Prostate gland (tissue), 2 donors: Measurements from ENCODE around the gene ASIP. TPM values are rescaled to one million over a fixed set of nuclear protein-coding genes. Genes with fewer than 3 reads are reported as not detected.
A peak's percentile ranks its signal among the peaks of the same experiment; 100 is the strongest.
"Not testable (repeated sequence)": the region's sequence is repeated elsewhere in the genome, so short reads cannot be mapped to it uniquely, and the experiment has no call there.

Experiments
- DNase-seq: peaks from one replicate; pipeline ENCODE4 v3.0.0-alpha.2; 2019; ENCODE audit warnings: low spot score
- H3K27ac ChIP-seq, 2 donors: fragments of 200-600 bp; sonication (generic); 2 replicates each; pipeline ENCODE4 v1.5.1; 2017 to 2019
- H3K27me3 ChIP-seq: fragments of 200-600 bp; sonication (generic); replicated peaks from 2 replicates; pipeline ENCODE4 v1.5.1; 2019; ENCODE audit not compliant: insufficient read depth
- H3K36me3 ChIP-seq, 2 donors: fragments of 200-600 bp; sonication (generic); 1 replicate in 1 of 2; 2 replicates in 1 of 2; pipeline versions ENCODE4 v1.5.1 to v1.8.1; 2017 to 2019
- H3K4me1 ChIP-seq: fragments of 200-600 bp; sonication (generic); replicated peaks from 2 replicates; pipeline ENCODE4 v1.5.1; 2019
- H3K4me3 ChIP-seq, 2 donors: fragments of 200-600 bp; sonication (generic); 2 replicates each; pipeline ENCODE4 v1.5.1; 2017 to 2019
- H3K9me3 ChIP-seq: fragments of 200-600 bp; sonication (generic); 2 replicates; pipeline ENCODE4 v1.5.1; 2017
- POLR2A ChIP-seq: fragments of 450-650 bp; IDR thresholded peaks from one replicate; pipeline ENCODE4 v1.6.1; 2016; ENCODE audit warnings: antibody characterized with exemption, mild to moderate bottlenecking
- POLR2AphosphoS5 ChIP-seq: sonication (generic); formaldehyde crosslinking; IDR thresholded peaks from one replicate; pipeline ENCODE4 v1.6.1; 2017; ENCODE audit warnings: antibody characterized with exemption
- WGBS: methylation state at CpG from one replicate; pipeline ENCODE4 v1.1.5; 2018; 5-methylcytosine and 5-hydroxymethylcytosine counted together
- intact Hi-C: fragments of 100-400 bp; cut with DNase I; formaldehyde crosslinking; loops from one replicate; pipeline ENCODE4 v1.14.2; 2022
- total RNA-seq, 2 donors: library from RNA; depleted of rRNA; stranded (reverse); fragments of >200 nt; gene quantifications; one replicate each; pipeline ENCODE4 v1.1.0, GENCODE V29; 2016
- TF ChIP-seq, protein P1 (sequence below), 4 experiments: fragments of 200-600 bp in 2 of 4; fragments of 450-650 bp in 2 of 4; sonication (generic) in 2 of 4; IDR thresholded peaks; 1 replicate in 3 of 4; 2 replicates in 1 of 4; pipeline ENCODE4 v1.5.1; 2016 to 2019; ENCODE audit warnings: antibody characterized with exemption in 4 of 4, mild to moderate bottlenecking in 2 of 4, moderate library complexity in 2 of 4

The ASIP gene
- total RNA-seq, 2 donors from 2014 or later: 3.6 TPM; not detected in 1

DNA sequence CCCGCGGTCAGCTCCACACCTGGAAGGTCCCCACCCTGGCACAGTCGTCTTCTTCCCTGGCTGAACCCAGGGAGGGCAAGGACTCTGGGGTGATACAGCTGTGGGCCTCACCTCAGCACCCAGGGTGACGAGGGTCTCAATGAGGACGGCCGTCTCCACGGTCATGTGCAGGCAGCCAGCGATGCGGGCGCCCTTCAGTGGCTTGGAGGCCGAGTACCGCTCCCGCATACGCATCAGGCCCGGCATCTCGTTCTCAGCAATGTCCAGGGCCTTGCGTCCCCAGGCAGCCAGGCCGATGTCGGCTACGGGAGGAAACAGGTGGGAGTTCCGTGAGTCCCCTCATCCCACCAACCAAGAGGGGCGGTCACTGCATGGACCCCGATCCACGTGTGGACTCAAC lies 54.1 kb downstream of the ASIP start:
- H3K27me3 ChIP-seq: no peaks in the 10 kb centered on the region
- no peak overlapping the region for H3K27ac ChIP-seq
- DNase-seq: no peak
- intact Hi-C loops: no loop called here
- H3K36me3 ChIP-seq: peaks cover 8 to 16% of the 10 kb centered on the region in 2 donors
- no peaks in the 10 kb centered on the region for H3K4me1 ChIP-seq
- TF ChIP-seq POLR2A: no peak
- no peaks in the 10 kb centered on the region for H3K9me3 ChIP-seq
- H3K4me3 ChIP-seq: no peak overlapping the region
- WGBS: 95% methylated on average over 22 of the region's 24 CpGs

DNA sequence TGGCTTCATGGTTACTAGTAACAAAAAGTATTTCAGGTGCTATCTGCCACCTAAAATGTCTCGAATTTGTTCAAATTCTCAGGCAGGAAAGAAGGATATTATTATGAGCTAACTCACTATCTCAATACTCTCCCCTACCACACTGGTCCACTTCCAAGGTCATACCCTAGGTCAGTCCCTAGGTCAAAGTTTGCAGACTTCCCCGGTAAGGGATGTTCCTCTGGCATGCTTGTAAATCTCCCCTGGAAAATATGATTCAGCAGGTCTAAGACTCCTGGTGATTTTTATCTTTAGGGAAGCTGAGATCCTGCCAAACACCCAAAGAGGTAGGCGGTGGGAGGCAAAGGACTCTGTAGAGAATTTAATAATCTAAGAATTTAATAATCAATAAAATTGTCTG lies 55.2 kb downstream of the ASIP start:
- intact Hi-C loops: no loop called here
- TF ChIP-seq POLR2AphosphoS5: no peak
- TF ChIP-seq, protein P1, sequence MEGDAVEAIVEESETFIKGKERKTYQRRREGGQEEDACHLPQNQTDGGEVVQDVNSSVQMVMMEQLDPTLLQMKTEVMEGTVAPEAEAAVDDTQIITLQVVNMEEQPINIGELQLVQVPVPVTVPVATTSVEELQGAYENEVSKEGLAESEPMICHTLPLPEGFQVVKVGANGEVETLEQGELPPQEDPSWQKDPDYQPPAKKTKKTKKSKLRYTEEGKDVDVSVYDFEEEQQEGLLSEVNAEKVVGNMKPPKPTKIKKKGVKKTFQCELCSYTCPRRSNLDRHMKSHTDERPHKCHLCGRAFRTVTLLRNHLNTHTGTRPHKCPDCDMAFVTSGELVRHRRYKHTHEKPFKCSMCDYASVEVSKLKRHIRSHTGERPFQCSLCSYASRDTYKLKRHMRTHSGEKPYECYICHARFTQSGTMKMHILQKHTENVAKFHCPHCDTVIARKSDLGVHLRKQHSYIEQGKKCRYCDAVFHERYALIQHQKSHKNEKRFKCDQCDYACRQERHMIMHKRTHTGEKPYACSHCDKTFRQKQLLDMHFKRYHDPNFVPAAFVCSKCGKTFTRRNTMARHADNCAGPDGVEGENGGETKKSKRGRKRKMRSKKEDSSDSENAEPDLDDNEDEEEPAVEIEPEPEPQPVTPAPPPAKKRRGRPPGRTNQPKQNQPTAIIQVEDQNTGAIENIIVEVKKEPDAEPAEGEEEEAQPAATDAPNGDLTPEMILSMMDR (IDR thresholded peaks at IDR 0.05): no peak
- Histone ChIP-seq H3K4me1 (peaks cover under 1% of the 10 kb centered on the region), H3K9me3 (no peaks in the 10 kb centered on the region), H3K4me3 (no peak overlapping the region), H3K27ac (no peak overlapping the region), H3K36me3 (peaks cover 0 to 10% of the 10 kb centered on the region in 2 donors), H3K27me3 (no peaks in the 10 kb centered on the region)
- WGBS: 66% methylated on average over 3 of the region's 3 CpGs
- no peak for DNase-seq

DNA sequence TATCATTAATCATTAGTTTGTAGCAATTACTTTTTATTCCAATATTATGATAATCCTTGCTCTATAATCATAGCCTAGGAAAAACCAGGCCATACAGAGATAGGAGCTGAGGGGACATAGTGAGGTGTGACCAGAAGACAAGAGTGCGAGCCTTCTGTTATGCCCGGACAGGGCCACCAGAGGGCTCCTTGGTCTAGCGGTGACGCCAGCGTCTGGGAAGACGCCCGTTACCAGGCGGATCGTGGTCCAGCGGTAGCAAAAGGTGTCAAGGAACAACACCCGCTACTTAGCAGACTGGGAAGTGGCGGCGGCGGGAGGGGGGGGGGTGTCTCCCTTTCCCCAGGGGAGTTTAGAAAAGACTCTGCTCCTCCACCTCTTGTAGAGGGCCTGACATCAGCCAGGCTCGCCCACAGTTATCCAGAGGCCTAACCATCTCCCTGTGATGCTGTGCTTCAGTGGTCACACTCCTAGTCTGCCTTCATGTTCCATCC lies 57.1 kb downstream of the ASIP start:
- H3K36me3 ChIP-seq, H3K27me3 ChIP-seq, DNase-seq, intact Hi-C loops, H3K4me1 ChIP-seq, H3K9me3 ChIP-seq, H3K4me3 ChIP-seq, H3K27ac ChIP-seq: not testable (repeated sequence)
- WGBS: 49% methylated on average over 9 of the region's 15 CpGs
- TF ChIP-seq, protein P1 (IDR thresholded peaks at IDR 0.05): peak in 1 of 4 experiments; percentile 25

DNA sequence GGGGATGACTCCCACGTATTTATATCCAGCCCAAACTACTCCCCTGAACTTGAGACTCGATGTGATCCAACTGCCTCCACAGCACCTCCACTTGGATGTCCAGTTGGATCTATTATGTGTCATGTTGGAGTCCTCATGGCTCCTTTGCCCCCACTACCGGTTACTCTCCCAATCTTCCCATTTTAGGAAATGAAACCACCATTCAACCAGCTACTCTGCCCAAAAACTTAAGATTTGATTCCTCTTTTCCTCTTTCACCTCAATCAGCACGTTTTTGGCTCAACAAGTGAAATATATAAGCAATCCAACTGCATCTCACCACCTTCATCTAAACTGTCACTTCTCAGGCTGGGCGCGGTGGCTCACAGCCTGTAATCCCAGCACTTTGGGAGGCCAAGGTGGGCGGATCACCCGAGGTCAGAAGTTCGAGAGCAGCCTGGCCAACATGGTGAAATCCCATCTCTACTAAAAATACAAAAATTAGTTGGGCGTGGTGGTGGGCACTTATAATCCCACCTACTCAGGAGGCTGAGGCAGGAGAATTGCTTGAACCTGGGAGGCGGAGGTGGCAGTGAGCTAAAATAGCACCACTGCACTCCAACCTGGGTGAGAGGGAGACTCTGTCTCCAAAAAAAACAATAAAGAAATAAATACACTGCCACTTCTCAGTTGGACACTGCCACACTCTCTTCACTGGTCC lies 58.5 kb downstream of the ASIP start:
- intact Hi-C loops: loop anchor here (5.0 to 10.0 kb wide), 2 partner anchors 107 to 405 kb away; partner anchors contain the start of gene TP53INP2
- Histone ChIP-seq H3K4me3 (no peak overlapping the region), H3K27me3 (no peaks in the 10 kb centered on the region), H3K9me3 (no peaks in the 10 kb centered on the region), H3K4me1 (peaks cover 2% of the 10 kb centered on the region), H3K36me3 (no peaks in the 10 kb centered on the region), H3K27ac (no peak overlapping the region)
- no peak for DNase-seq
- 76% methylated on average over 11 of the region's 11 CpGs for WGBS
- TF ChIP-seq, protein P1 (IDR thresholded peaks at IDR 0.05): no peak

DNA sequence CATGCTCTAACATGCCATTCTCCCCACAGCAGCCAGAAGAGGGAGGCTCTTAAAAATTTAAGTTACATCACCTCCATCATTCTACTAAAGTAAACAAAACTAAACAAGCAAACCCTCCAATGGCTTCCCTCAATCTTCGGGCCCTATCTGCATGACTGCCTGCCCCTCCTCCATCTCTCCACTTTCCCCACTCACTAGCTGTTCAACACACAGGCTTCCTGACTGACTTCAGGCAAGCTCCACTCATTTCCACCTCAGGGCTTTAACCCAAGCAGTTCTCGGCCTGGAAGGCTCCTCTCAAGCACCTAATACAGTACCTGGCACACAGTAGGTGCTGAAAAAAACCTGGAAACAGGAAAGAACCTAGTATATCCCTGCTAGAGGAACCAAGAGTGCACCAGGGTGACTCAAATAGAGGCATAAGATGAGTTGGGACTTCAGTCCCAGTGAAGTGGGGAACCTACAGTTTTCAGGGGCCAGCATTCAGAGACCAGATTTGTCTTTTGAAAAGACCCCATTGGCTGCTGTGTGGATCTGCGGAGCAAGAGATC lies 59.1 kb downstream of the ASIP start:
- H3K27ac ChIP-seq: peak overlapping the region in 1 of 2 donors; percentile 1
- no peaks in the 10 kb centered on the region for H3K9me3 ChIP-seq
- 63% methylated on average over 3 of the region's 3 CpGs for WGBS
- peaks cover 2% of the 10 kb centered on the region for H3K4me1 ChIP-seq
- H3K27me3 ChIP-seq: no peaks in the 10 kb centered on the region
- no peak overlapping the region for H3K4me3 ChIP-seq
- TF ChIP-seq, protein P1 (IDR thresholded peaks at IDR 0.05): no peak
- TF ChIP-seq POLR2A (no peak), POLR2AphosphoS5 (peak; percentile 25)
- DNase-seq: peak; percentile 36
- intact Hi-C loops: loop anchor here (5.0 to 10.0 kb wide), 2 partner anchors 108 to 404 kb away; partner anchors contain the start of gene TP53INP2
- H3K36me3 ChIP-seq: no peaks in the 10 kb centered on the region
